ENCODE data around the gene WWOX. TPM values are rescaled to one million over a fixed set of nuclear protein-coding genes. Genes with fewer than 3 reads are reported as not detected.

The WWOX gene
- total and polyA plus RNA-seq, 10 donors: 5.9 to 90.3 (median 26.4) TPM

GRCh38 chr16:78696797-78697196 lies 597.3 kb downstream of the WWOX start:
- H3K9me3 ChIP-seq: peaks cover 0 to 6% (median 0%) of the 10 kb centered on the region in 8 donors
- H3K27ac ChIP-seq: no peak overlapping the region
- H3K36me3 ChIP-seq: no peaks in the 10 kb centered on the region
- 73 to 96% (median 95%) methylated on average over 2 of the region's 2 CpGs for WGBS, 5 donors
- no peak overlapping the region for H3K4me3 ChIP-seq
- DNase-seq: no peak
- H3K27me3 ChIP-seq (replicated peaks in 1 of 7): no peaks in the 10 kb centered on the region
- no peaks in the 10 kb centered on the region for H3K4me1 ChIP-seq
- no peak for TF ChIP-seq POLR2AphosphoS5 (IDR thresholded peaks at IDR 0.05)
- no peak for TF ChIP-seq CTCF (IDR thresholded peaks at IDR 0.05 in 8 of 11, conservative IDR thresholded peaks at IDR 0.05 in 3 of 11)
- no peak for TF ChIP-seq POLR2A (IDR thresholded peaks at IDR 0.05)
- intact Hi-C loops (cut with DNase I; ENCODE audit: low total_unique reads): no loop called here

- H3K27ac ChIP-seq: no peak overlapping the region
- peaks cover 0 to 6% (median 0%) of the 10 kb centered on the region in 8 donors for H3K9me3 ChIP-seq
- intact Hi-C loops (cut with DNase I; ENCODE audit: low total_unique reads): no loop called here
- no peaks in the 10 kb centered on the region for H3K4me1 ChIP-seq
- no peak for DNase-seq
- 85 to 94% (median 91%) methylated on average over 5 of the region's 5 CpGs for WGBS, 5 donors
- no peaks in the 10 kb centered on the region for H3K36me3 ChIP-seq
- TF ChIP-seq CTCF (IDR thresholded peaks at IDR 0.05 in 8 of 11, conservative IDR thresholded peaks at IDR 0.05 in 3 of 11): no peak
- TF ChIP-seq POLR2A (IDR thresholded peaks at IDR 0.05): no peak
- no peak for TF ChIP-seq POLR2AphosphoS5 (IDR thresholded peaks at IDR 0.05)
- H3K4me3 ChIP-seq: no peak overlapping the region
- no peaks in the 10 kb centered on the region for H3K27me3 ChIP-seq (replicated peaks in 1 of 7)
These were observed 598.0 kb downstream of the WWOX start for GRCh38 chr16:78697426-78697825.

- H3K9me3 ChIP-seq: peaks cover 0 to 13% (median 12%) of the 10 kb centered on the region in 8 donors
- H3K27ac ChIP-seq: no peak overlapping the region
- TF ChIP-seq POLR2AphosphoS5 (IDR thresholded peaks at IDR 0.05): no peak
- TF ChIP-seq POLR2A (IDR thresholded peaks at IDR 0.05): no peak
- no peak for TF ChIP-seq CTCF (IDR thresholded peaks at IDR 0.05 in 8 of 11, conservative IDR thresholded peaks at IDR 0.05 in 3 of 11)
- H3K4me3 ChIP-seq: no peak overlapping the region
- intact Hi-C loops (cut with DNase I; ENCODE audit: low total_unique reads): no loop called here
- H3K36me3 ChIP-seq: no peaks in the 10 kb centered on the region
- no peaks in the 10 kb centered on the region for H3K4me1 ChIP-seq
- whole genome bisulfite sequencing, 5 donors: 79 to 94% (median 80%) methylated on average over 3 of the region's 3 CpGs
- DNase-seq: no peak
- no peaks in the 10 kb centered on the region for H3K27me3 ChIP-seq (replicated peaks in 1 of 7)
These were observed 604.5 kb downstream of the WWOX start for GRCh38 chr16:78703936-78704335.

GRCh38 chr16:78704416-78704815 lies 605.0 kb downstream of the WWOX start:
- Histone ChIP-seq H3K4me1 (no peaks in the 10 kb centered on the region), H3K9me3 (peaks cover 0 to 13% (median 12%) of the 10 kb centered on the region in 8 donors), H3K27ac (no peak overlapping the region), H3K36me3 (no peaks in the 10 kb centered on the region), H3K27me3 (replicated peaks in 1 of 7) (no peaks in the 10 kb centered on the region), H3K4me3 (no peak overlapping the region)
- 74 to 86% (median 81%) methylated on average over 6 of the region's 6 CpGs for WGBS, 5 donors
- DNase-seq: no peak
- intact Hi-C loops (cut with DNase I; ENCODE audit: low total_unique reads): no loop called here
- no peak for TF ChIP-seq CTCF (IDR thresholded peaks at IDR 0.05 in 8 of 11, conservative IDR thresholded peaks at IDR 0.05 in 3 of 11)
- TF ChIP-seq POLR2AphosphoS5 (IDR thresholded peaks at IDR 0.05): no peak
- no peak for TF ChIP-seq POLR2A (IDR thresholded peaks at IDR 0.05)
